ENCODE data around the gene SPATA31D4. TPM values are rescaled to one million over a fixed set of nuclear protein-coding genes. Genes with fewer than 3 reads are reported as not detected.

The SPATA31D4 gene
- total RNA-seq, 1 donor from 2014 or later = not detected

- H3K36me3 ChIP-seq = no peaks in the 10 kb centered on the region
- intact Hi-C loops (cut with DNase I) = no loop called here
- no peak for ATAC-seq
Observed at GRCh38 chr9:81971727-81972126, 43.5 kb downstream of the SPATA31D4 start.

GRCh38 chr9:81974764-81975163 lies 46.5 kb downstream of the SPATA31D4 start:
- Histone ChIP-seq H3K4me1 (no peaks in the 10 kb centered on the region), H3K9me3 (no peaks in the 10 kb centered on the region), H3K27me3 (no peaks in the 10 kb centered on the region), H3K36me3 (no peaks in the 10 kb centered on the region), H3K27ac (no peak overlapping the region), H3K4me3 (no peak overlapping the region)
- intact Hi-C loops (cut with DNase I) = no loop called here
- DNase-seq (no peak), ATAC-seq (no peak)
- TF ChIP-seq, protein P1, sequence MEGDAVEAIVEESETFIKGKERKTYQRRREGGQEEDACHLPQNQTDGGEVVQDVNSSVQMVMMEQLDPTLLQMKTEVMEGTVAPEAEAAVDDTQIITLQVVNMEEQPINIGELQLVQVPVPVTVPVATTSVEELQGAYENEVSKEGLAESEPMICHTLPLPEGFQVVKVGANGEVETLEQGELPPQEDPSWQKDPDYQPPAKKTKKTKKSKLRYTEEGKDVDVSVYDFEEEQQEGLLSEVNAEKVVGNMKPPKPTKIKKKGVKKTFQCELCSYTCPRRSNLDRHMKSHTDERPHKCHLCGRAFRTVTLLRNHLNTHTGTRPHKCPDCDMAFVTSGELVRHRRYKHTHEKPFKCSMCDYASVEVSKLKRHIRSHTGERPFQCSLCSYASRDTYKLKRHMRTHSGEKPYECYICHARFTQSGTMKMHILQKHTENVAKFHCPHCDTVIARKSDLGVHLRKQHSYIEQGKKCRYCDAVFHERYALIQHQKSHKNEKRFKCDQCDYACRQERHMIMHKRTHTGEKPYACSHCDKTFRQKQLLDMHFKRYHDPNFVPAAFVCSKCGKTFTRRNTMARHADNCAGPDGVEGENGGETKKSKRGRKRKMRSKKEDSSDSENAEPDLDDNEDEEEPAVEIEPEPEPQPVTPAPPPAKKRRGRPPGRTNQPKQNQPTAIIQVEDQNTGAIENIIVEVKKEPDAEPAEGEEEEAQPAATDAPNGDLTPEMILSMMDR (IDR thresholded peaks at IDR 0.05) = no peak

More at GRCh38 chr9:81971727-81972126, 43.5 kb downstream of the SPATA31D4 start:
- TF ChIP-seq, protein P1 (IDR thresholded peaks at IDR 0.05) = no peak
- Histone ChIP-seq H3K4me1 (no peaks in the 10 kb centered on the region), H3K27me3 (no peaks in the 10 kb centered on the region), H3K4me3 (no peak overlapping the region), H3K27ac (no peak overlapping the region), H3K9me3 (no peaks in the 10 kb centered on the region)
- no peak for DNase-seq

GRCh38 chr9:81976351-81976750 lies 48.1 kb downstream of the SPATA31D4 start:
- Histone ChIP-seq H3K4me3 (no peak overlapping the region), H3K27me3 (no peaks in the 10 kb centered on the region), H3K4me1 (no peaks in the 10 kb centered on the region), H3K36me3 (no peaks in the 10 kb centered on the region), H3K27ac (no peak overlapping the region), H3K9me3 (no peaks in the 10 kb centered on the region)
- DNase-seq = no peak
- TF ChIP-seq, protein P1 (IDR thresholded peaks at IDR 0.05) = no peak
- intact Hi-C loops (cut with DNase I) = no loop called here
- ATAC-seq = no peak

DNA sequence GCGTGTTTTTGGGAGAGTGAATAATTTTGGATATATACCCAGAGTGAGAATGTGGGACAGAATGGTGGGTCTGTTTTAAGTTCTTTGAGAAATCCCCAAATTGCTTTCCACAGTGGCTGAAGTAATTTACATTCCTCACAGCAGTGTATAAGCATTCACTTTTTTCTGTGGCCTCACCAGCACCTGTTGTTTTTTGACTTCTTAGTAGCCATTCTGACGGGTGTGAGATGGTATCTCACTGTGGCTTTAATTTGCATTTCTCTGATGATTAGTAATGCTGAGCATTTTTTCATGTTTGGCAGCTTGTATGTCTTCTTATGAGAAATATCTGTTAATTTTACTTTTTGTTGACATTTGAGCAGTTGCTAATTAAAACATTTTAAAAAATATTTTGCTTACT lies 51.0 kb downstream of the SPATA31D4 start:
- intact Hi-C loops (cut with DNase I) = no loop called here
- H3K27ac ChIP-seq = no peak overlapping the region
- H3K27me3 ChIP-seq = no peaks in the 10 kb centered on the region
- no peaks in the 10 kb centered on the region for H3K9me3 ChIP-seq
- no peak overlapping the region for H3K4me3 ChIP-seq
- TF ChIP-seq, protein P1 (IDR thresholded peaks at IDR 0.05) = no peak
- ATAC-seq (no peak), DNase-seq (no peak)
- no peaks in the 10 kb centered on the region for H3K4me1 ChIP-seq
- no peaks in the 10 kb centered on the region for H3K36me3 ChIP-seq

DNA sequence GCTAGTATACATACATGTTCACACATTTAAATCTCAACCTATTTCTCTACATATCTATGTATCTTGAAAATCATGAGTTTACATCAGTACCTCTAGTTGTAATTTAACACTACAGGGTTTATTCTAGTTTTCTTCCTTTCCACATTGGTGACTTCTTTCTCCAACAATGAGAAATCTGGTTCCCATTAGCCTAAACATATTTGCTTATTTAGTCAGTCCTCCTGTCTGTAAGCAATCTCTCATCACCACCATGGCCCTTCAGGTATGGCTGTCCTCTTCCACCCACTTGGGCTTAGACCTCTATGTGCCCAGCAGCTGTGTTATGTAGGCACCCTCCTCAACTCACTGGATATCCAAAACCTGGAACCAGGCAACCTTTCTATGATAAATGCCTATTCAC lies 52.3 kb downstream of the SPATA31D4 start:
- H3K36me3 ChIP-seq = no peaks in the 10 kb centered on the region
- no peaks in the 10 kb centered on the region for H3K27me3 ChIP-seq
- H3K4me3 ChIP-seq = no peak overlapping the region
- TF ChIP-seq, protein P1 (IDR thresholded peaks at IDR 0.05) = no peak
- no peaks in the 10 kb centered on the region for H3K9me3 ChIP-seq
- no peak overlapping the region for H3K27ac ChIP-seq
- H3K4me1 ChIP-seq = no peaks in the 10 kb centered on the region
- ATAC-seq (no peak), DNase-seq (no peak)
- intact Hi-C loops (cut with DNase I) = no loop called here

DNA sequence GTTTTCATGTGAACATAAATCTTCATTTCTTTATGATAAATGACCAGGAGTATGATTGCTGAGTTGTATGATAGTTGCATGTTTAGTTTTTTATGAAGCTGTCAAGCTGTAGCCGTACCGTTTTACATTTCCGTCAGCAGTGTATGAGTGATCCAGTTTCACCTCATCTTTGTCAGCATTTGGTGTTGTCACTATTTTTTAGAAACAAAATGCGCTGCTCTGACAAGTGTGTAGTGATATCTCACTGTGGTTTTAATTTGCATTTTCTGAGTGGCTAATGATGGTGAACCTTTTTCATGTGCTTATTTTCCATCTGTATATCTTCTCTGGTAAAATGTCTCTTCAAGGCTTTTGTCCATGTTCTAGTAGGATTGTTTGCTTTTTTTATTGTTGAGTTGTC lies 53.7 kb downstream of the SPATA31D4 start:
- Histone ChIP-seq H3K4me1 (no peaks in the 10 kb centered on the region), H3K27me3 (no peaks in the 10 kb centered on the region), H3K9me3 (no peaks in the 10 kb centered on the region), H3K4me3 (no peak overlapping the region), H3K36me3 (no peaks in the 10 kb centered on the region), H3K27ac (no peak overlapping the region)
- ATAC-seq (no peak), DNase-seq (no peak)
- TF ChIP-seq, protein P1 (IDR thresholded peaks at IDR 0.05) = no peak
- intact Hi-C loops (cut with DNase I) = no loop called here

Measured in upper lobe of right lung (tissue), 1 donor.